Mucosa of stomach (tissue), 1 donor: ENCODE results near the gene PANX3.

Experiments
- H3K27me3 ChIP-seq: one replicate; pipeline ENCODE4 v1.7.0; 2013; ENCODE audit warnings: mild to moderate bottlenecking, low read length; ENCODE audit not compliant: control insufficient read depth, insufficient read depth
- H3K36me3 ChIP-seq: one replicate; pipeline ENCODE4 v1.7.0; 2013; ENCODE audit warnings: low read length; ENCODE audit not compliant: control insufficient read depth, insufficient read depth
- H3K4me1 ChIP-seq: one replicate; pipeline ENCODE4 v1.7.0; 2013; ENCODE audit warnings: mild to moderate bottlenecking, low read length; ENCODE audit not compliant: control insufficient read depth, insufficient read depth
- H3K4me3 ChIP-seq: one replicate; pipeline ENCODE4 v1.7.0; 2013; ENCODE audit warnings: low read length
- H3K9ac ChIP-seq: one replicate; pipeline ENCODE4 v1.7.0; 2013; ENCODE audit warnings: mild to moderate bottlenecking, low read length, moderate library complexity
- H3K9me3 ChIP-seq: one replicate; pipeline ENCODE4 v1.7.0; 2013; ENCODE audit warnings: mild to moderate bottlenecking, low read length, moderate library complexity; ENCODE audit not compliant: control insufficient read depth
- donor health status: Pancreatic carcinoma.

The PANX3 gene

DNA sequence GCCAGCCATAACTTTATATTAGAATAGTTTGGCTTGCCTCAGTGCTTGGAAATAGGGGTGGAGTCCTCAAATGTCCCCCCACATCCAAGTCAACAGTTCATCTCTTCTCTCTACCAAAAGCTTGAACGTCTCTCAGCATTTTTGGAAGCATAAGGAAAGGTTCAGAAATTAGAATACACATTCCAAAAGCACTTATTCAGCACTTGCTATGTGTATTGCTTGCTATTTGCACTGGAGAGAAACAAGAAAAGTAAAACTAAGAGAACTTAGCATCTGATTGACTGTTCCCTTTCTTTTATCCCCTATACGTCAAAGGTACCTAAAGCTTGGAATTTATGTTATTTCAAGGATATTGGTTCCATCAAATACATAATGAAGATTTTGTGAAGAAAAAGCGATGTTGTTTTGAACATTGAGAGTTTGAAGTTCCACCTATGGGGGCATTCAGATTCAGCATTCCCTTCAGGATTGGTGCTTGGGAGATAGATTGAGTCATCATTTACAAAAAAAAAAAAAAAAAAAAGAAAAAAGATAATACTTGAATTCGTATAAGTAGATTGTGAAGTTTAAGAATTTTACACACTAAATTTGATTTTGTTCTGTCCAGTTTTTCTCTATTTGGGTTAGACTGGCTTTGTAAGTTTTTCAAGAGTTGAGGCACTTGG lies 12.8 kb downstream of the PANX3 start:
- Histone ChIP-seq H3K4me1 (peaks cover 7% of the 10 kb centered on the region), H3K36me3 (peaks cover 6% of the 10 kb centered on the region), H3K4me3 (peak overlapping the region; percentile 95), H3K9ac (peak overlapping the region; percentile 96), H3K27me3 (peaks cover 5% of the 10 kb centered on the region), H3K9me3 (no peaks in the 10 kb centered on the region)

DNA sequence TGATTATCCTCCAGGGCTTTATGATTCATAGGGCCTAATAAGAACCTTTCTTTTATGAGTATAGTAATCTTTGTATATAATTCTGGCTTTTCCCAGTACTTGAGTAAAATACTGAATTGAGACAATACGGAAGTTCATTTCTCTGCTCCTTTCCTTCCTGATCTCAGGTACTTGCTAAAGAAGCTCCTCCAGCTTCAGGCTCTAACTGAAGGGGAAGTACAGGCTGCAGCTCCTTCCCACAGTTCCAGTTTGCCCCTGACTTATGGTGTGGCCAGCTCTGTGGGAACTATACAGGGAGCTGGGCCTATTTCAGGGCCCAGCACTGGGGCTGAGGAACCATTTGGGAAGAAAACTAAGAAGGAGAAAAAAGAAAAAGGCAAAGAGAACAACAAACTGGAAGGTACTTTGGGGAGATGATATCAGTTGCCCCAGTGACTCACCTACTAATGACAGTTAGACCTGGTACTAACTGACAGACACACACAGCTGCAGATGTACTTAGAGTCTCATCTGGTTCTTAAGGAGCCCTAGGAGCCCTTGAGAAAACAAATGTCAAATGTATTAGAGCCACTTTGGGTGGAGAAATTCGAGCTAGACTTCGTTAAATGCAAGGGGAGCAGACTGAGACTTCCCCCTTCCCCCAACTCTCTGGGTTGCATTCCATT lies 14.4 kb downstream of the PANX3 start:
- Histone ChIP-seq H3K4me3 (no peak overlapping the region), H3K36me3 (peaks cover 10% of the 10 kb centered on the region), H3K4me1 (peaks cover 7% of the 10 kb centered on the region), H3K9ac (no peak overlapping the region), H3K27me3 (no peaks in the 10 kb centered on the region), H3K9me3 (no peaks in the 10 kb centered on the region)

DNA sequence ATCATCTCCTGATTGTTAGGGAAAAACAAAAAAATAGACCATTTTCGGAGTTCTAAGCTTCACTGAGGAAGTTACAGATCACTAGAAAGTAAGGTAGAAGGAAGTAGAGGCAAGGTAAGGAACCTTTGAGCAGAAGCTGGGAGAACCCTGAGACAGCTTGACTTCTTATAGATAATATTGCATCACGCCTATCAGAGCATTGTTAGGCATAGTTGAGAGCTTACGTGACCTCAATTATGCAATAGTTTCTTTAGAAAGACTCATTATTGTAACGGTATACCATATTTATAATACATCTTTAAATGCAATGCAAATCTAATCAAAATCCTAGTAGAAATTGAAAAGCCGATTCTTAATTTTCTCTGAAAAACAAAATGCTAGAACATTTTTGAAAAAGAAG lies 16.3 kb downstream of the PANX3 start:
- Histone ChIP-seq H3K36me3 (peaks cover 18% of the 10 kb centered on the region), H3K4me3 (no peak overlapping the region), H3K9ac (no peak overlapping the region)

DNA sequence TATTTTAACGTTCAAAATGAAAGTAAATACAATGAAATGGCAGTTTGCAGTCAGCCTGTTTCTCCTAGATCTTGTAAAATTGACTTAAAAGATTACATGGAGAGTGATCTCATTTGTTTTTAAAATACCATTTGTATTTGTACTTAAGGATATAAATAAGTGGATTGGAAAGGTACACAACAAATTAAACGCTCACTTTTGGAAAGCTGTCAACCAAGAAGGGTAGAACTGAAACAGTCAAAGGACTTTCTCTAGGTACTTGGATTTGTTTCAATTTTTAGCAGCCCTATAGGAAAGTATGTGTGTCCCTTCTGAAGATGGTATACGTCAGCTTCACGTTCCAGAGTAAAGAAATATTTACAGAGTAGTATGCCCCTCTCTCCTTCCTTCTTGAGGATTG lies 18.7 kb downstream of the PANX3 start:
- no peaks in the 10 kb centered on the region for H3K9me3 ChIP-seq
- no peak overlapping the region for H3K4me3 ChIP-seq
- no peak overlapping the region for H3K9ac ChIP-seq
- no peaks in the 10 kb centered on the region for H3K27me3 ChIP-seq
- no peaks in the 10 kb centered on the region for H3K4me1 ChIP-seq
- peaks cover 18% of the 10 kb centered on the region for H3K36me3 ChIP-seq

More for the DNA sequence above, 16.3 kb downstream of the PANX3 start:
- no peaks in the 10 kb centered on the region for H3K9me3 ChIP-seq
- H3K27me3 ChIP-seq = no peaks in the 10 kb centered on the region
- peaks cover 7% of the 10 kb centered on the region for H3K4me1 ChIP-seq

DNA sequence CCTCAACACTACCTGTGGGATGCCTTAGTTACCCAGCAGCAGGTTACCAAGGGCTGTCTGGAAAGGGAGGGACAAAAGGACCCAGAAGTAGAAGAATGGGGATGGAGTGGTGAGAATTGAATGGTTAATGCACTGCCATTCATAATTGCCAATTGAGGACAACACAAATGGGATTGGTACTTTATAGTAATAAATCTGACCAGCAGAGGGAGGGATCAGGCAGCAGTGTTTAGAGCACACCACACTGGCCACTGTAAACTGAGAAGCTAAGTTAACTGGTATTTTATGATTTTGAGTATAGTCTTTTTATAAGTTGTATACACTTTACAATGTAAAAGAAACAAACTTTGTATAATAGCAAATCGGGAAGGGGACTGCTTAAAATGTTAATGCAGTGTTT lies 22.1 kb downstream of the PANX3 start:
- no peak overlapping the region for H3K9ac ChIP-seq
- no peaks in the 10 kb centered on the region for H3K9me3 ChIP-seq
- no peak overlapping the region for H3K4me3 ChIP-seq
- H3K27me3 ChIP-seq = no peaks in the 10 kb centered on the region
- H3K4me1 ChIP-seq = no peaks in the 10 kb centered on the region
- peaks cover 12% of the 10 kb centered on the region for H3K36me3 ChIP-seq

DNA sequence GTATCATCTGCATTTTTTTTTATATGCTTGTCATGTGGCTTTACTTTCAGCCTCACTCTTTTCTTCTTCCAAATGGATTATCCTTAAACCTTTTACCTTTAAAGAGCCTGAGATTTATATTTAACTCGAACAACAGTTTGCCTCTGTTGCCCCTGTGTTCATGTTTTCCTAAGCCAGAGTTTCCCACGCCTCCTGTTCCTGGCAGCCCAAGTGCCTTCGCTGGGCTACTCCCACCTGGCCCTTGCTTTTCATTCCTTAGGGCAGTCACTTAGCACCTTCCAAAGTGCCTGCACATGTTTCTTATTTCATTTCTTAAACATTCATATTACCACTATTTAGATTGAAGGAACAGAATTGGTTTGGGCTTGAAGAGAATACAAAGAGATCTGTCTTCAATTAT lies 24.7 kb downstream of the PANX3 start:
- Histone ChIP-seq H3K27me3 (no peaks in the 10 kb centered on the region), H3K9me3 (no peaks in the 10 kb centered on the region), H3K36me3 (peaks cover 6% of the 10 kb centered on the region), H3K9ac (no peak overlapping the region), H3K4me1 (no peaks in the 10 kb centered on the region), H3K4me3 (no peak overlapping the region)

DNA sequence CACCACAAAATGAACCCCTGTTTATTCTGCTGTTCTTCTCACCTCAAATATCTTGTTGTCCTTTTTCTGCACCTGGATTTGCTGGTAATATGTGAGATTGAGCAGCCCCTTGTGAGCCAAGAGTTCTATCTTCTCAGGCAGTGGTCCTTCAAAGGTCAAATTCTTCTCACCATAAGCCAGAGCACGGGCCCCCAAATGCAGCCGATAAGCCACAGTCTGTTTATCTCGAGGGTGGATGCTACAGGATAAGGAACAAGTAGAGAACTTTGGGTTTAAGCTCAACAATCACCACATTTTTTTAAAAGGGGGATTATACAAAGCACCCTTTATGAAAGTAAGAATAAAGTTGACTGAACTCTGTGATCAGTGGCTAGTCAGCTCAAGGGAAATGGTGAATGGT lies 27.3 kb downstream of the PANX3 start:
- no peaks in the 10 kb centered on the region for H3K9me3 ChIP-seq
- H3K4me1 ChIP-seq = no peaks in the 10 kb centered on the region
- no peaks in the 10 kb centered on the region for H3K27me3 ChIP-seq
- H3K4me3 ChIP-seq = no peak overlapping the region
- H3K36me3 ChIP-seq = no peaks in the 10 kb centered on the region
- no peak overlapping the region for H3K9ac ChIP-seq

DNA sequence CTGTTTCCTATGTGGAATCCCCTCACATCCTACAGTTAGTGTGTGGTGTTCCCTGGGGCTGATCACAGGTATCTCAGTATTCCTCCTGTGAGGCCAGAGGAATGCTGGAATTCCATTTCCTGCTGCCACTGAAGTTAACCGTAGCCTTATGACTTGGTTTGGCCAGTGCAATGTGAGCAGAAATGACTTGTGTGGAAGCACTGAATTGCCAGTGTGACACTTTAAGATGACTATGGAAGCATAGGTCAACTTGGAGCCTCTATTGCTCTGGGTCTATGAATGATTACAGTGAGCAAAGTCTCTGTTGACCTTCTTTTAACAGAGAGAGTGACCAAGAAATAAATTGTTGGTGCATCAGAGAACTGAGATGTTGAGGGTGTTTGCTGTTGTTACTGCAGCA lies 28.0 kb downstream of the PANX3 start:
- Histone ChIP-seq H3K9me3 (no peaks in the 10 kb centered on the region), H3K4me1 (no peaks in the 10 kb centered on the region), H3K9ac (no peak overlapping the region), H3K36me3 (no peaks in the 10 kb centered on the region), H3K27me3 (no peaks in the 10 kb centered on the region), H3K4me3 (no peak overlapping the region)

DNA sequence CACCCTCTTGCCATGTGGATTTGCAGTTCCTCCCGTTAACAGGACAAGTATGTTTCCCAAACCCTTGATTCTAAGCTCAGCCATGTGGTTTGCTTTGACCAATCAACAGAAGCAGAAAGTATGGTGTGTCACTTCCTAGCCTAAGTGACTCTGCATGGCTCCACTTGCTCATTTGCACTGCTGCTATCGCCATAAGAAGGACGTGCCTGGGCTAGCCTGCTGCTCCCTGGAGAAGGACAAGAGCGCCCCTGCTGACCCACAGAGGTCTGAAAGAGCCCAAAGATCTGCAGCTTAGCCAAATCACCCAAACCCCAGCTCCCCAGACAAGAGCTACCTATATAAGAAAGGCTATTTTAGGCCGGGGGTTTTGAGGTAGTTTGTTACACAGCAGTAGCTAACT lies 29.4 kb downstream of the PANX3 start:
- no peaks in the 10 kb centered on the region for H3K27me3 ChIP-seq
- H3K36me3 ChIP-seq = no peaks in the 10 kb centered on the region
- H3K4me3 ChIP-seq = no peak overlapping the region
- no peaks in the 10 kb centered on the region for H3K9me3 ChIP-seq
- H3K9ac ChIP-seq = no peak overlapping the region
- H3K4me1 ChIP-seq = peaks cover 5% of the 10 kb centered on the region

DNA sequence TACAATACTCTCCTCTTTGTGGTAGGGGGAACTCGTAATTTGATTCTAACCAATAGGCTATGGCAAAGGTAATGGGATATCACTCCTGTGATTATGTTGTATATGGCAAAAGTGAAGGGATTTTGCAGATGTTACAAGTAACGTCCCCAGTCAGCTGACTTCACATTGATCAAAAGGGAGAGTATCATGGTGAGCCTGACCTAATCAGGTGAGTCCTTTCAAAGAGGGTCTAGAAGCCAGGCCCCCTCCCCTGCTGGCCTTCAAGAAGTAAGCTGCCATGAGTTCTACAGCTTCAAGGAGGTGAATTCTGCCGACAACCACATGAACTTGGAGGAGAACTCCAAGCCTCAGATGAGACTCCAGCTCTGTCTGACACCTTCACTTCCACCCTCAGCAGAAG lies 31.4 kb downstream of the PANX3 start:
- Histone ChIP-seq H3K9me3 (no peaks in the 10 kb centered on the region), H3K4me1 (peaks cover 5% of the 10 kb centered on the region), H3K27me3 (no peaks in the 10 kb centered on the region), H3K36me3 (no peaks in the 10 kb centered on the region), H3K9ac (no peak overlapping the region), H3K4me3 (no peak overlapping the region)

DNA sequence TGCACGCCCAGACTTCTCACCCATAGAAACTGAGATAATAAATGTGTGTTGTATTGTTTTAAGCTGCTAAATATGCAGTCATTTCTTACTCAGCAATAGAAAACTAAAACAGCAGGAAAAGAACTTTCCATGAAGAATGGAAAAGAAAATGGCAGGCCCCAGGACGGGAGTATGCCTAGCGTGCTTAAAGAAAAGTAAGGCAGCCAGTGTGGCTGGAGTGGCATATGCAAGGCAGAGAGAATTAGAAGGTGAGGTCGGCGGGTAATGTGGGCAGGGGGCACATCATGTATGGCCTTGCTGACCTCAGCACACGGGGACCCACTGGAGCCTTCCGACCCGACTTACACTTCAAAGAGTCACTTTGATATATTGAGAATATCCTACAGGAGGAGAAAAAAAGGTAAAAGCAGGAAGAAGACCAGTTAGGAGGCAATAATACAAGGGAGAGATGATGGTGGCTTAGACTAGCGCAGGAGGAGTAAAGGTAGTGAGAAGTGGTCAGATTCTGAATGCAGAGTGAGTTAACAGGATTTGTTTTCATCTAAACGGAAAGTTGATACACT lies 31.9 kb downstream of the PANX3 start:
- no peaks in the 10 kb centered on the region for H3K36me3 ChIP-seq

DNA sequence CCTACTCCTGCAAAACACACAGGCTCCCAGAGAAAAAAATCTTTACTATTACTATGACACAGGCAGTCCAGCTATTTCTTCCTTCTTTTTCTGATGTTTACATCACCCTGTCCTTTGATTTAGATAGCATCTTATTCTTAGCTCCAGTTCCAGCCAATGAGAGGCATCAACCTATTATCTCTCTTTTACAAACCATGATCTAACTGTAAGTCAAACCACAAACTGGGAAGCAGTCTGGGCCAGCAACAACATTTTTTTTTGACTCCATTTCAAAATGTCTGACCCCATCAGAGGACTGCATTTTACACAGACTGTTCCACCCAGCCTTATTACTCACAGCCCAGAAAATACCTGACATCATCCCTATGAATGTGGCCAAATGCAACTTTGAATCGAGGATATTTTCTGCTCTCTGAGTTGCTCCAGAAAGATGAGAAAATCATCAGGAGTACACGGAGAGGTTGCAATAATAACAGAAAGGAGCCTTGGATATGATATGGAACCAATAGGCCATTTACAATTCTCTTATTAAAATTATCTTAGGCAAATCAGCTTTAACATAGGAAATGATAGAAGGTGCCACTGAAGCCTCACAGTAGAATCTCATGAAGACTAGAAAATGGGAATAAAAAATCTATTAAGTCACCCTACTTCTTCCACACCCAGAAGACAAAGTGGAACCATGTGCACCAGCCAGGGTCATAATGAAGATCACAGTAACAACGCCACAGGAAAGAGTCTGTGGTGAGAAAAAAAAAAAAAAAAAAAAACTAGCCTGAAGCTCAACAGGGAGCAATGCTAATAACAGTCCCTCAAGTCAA lies 32.6 kb downstream of the PANX3 start:
- Histone ChIP-seq H3K9ac (no peak overlapping the region), H3K4me1 (peaks cover 5% of the 10 kb centered on the region), H3K9me3 (no peaks in the 10 kb centered on the region), H3K36me3 (no peaks in the 10 kb centered on the region), H3K4me3 (no peak overlapping the region), H3K27me3 (no peaks in the 10 kb centered on the region)

More for the DNA sequence above, 31.9 kb downstream of the PANX3 start:
- no peaks in the 10 kb centered on the region for H3K9me3 ChIP-seq
- no peak overlapping the region for H3K9ac ChIP-seq
- H3K27me3 ChIP-seq = no peaks in the 10 kb centered on the region
- H3K4me3 ChIP-seq = no peak overlapping the region
- peaks cover 5% of the 10 kb centered on the region for H3K4me1 ChIP-seq
